Measurements from ENCODE around the gene NFIX. TPM values are rescaled to one million over a fixed set of nuclear protein-coding genes. Genes with fewer than 3 reads are reported as not detected.

The NFIX gene
- total and polyA plus RNA-seq, 12 donors: 1.3 to 72.8 (median 28.6) TPM

DNA sequence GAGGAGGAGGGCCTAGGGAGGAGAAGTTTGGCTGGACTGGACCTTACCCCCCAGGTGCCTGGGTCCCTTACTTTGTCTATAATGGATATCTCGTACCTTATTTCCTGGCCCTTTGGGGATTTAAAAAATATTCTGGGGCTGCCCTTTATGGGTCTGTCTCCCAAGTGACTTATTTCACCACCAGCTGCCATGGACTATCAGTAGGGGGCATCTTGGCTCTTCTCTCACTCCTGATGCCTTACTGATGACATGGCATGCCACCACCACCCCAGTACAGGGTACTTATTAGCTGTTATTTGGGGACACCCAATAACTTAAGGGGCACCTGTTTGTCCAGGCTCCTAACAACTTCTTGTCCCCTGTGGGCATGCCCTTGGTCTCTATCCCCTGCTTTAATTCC, 38.0 kb downstream of the NFIX start:
- intact Hi-C loops (cut with DNase I): loop anchor here in 1 of 2 donors (5.0 kb wide), 1 partner anchor 46 kb away; no protein-coding TSS in a partner anchor
- 80 to 100% (median 91%) methylated on average over 1 of the region's 1 CpG for WGBS, 4 donors
- Histone ChIP-seq H3K4me3 (no peak overlapping the region), H3K4me1 (replicated peaks in 1 of 2) (peaks cover 13 to 33% of the 10 kb centered on the region in 2 donors), H3K9me3 (replicated peaks in 1 of 3) (no peaks in the 10 kb centered on the region), H3K36me3 (replicated peaks in 1 of 2) (no peaks in the 10 kb centered on the region), H3K27me3 (no peaks in the 10 kb centered on the region), H3K27ac (peak overlapping the region in 1 of 5 donors; percentile 50)
- DNase-seq: no peak
- no peak for TF ChIP-seq POLR2A (IDR thresholded peaks at IDR 0.05)
- TF ChIP-seq, protein P1, sequence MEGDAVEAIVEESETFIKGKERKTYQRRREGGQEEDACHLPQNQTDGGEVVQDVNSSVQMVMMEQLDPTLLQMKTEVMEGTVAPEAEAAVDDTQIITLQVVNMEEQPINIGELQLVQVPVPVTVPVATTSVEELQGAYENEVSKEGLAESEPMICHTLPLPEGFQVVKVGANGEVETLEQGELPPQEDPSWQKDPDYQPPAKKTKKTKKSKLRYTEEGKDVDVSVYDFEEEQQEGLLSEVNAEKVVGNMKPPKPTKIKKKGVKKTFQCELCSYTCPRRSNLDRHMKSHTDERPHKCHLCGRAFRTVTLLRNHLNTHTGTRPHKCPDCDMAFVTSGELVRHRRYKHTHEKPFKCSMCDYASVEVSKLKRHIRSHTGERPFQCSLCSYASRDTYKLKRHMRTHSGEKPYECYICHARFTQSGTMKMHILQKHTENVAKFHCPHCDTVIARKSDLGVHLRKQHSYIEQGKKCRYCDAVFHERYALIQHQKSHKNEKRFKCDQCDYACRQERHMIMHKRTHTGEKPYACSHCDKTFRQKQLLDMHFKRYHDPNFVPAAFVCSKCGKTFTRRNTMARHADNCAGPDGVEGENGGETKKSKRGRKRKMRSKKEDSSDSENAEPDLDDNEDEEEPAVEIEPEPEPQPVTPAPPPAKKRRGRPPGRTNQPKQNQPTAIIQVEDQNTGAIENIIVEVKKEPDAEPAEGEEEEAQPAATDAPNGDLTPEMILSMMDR (IDR thresholded peaks at IDR 0.05): no peak

GRCh38 chr19:13033819-13034611, 38.7 kb downstream of the NFIX start:
- Histone ChIP-seq H3K36me3 (replicated peaks in 1 of 2) (no peaks in the 10 kb centered on the region), H3K4me3 (no peak overlapping the region), H3K4me1 (replicated peaks in 1 of 2) (peaks cover 13 to 41% of the 10 kb centered on the region in 2 donors), H3K27me3 (no peaks in the 10 kb centered on the region), H3K27ac (peak overlapping the region in 2 of 5 donors; percentile 29 to 50), H3K9me3 (replicated peaks in 1 of 3) (no peaks in the 10 kb centered on the region)
- 43 to 50% (median 44%) methylated on average over 6 to 8 of the region's 8 CpGs for WGBS, 4 donors
- DNase-seq: peak; percentile 85 to 94 (median 93)
- intact Hi-C loops (cut with DNase I): loop anchor here in 1 of 2 donors (5.0 kb wide), 1 partner anchor 47 kb away; no protein-coding TSS in a partner anchor
- TF ChIP-seq, protein P1 (IDR thresholded peaks at IDR 0.05): peak; percentile 64 to 81 (median 78)
- TF ChIP-seq POLR2A (IDR thresholded peaks at IDR 0.05): no peak

DNA sequence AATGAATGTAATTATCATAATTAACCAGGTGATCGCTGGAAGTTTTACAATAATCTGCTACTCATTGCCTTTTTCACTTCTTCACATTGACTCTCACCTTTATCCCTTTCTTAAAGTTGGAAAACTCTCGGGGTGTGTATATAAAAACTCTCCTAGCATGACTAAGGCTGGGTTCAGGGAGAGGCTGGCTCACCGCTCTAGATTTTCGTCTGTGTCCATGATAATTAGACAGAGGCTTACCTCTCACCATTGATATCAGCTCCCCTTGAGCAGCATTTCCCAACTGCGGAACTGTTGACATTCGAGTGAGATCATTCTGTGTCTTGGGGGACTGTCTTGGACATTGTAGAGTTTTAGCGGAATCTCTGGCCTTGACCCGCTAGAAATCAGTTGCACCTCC, 39.4 kb downstream of the NFIX start:
- intact Hi-C loops (cut with DNase I): loop anchor here in 1 of 2 donors (5.0 kb wide), 1 partner anchor 47 kb away; no protein-coding TSS in a partner anchor

DNA sequence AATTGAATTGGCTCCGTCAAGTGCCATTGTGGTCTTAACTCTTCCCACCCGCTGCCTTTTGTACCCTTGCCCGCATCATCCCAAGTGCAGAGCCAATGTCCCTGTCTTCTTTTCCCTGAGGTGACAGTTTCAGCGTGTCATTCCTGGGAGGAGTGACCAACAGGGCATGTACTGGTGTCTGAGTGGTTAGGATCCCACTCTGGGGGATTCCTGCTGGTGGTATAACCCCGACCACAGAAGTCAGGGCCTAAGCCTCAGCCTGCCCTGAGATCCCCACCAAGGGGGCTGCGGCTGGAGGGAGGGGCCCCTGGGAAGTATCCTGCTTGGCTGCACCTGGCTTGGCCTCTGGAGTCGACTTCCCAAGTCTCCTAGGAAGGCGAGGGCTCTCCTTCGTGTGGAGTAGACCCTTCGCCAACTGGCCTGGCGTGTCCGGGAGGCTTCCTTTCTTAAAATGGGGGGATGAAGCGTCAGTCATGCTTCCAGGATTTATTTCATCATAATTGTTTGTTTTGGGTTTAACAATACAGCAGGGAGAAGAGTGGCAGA, 40.6 kb downstream of the NFIX start:
- TF ChIP-seq POLR2A (IDR thresholded peaks at IDR 0.05): no peak
- TF ChIP-seq, protein P1 (IDR thresholded peaks at IDR 0.05): no peak
- no peak for DNase-seq
- 88 to 98% (median 92%) methylated on average over 10 to 13 of the region's 13 CpGs for WGBS, 4 donors
- Histone ChIP-seq H3K27ac (peak overlapping the region in 1 of 5 donors; percentile 22), H3K27me3 (no peaks in the 10 kb centered on the region), H3K9me3 (replicated peaks in 1 of 3) (no peaks in the 10 kb centered on the region), H3K4me3 (no peak overlapping the region), H3K4me1 (replicated peaks in 1 of 2) (peaks cover 13 to 46% of the 10 kb centered on the region in 2 donors), H3K36me3 (replicated peaks in 1 of 2) (no peaks in the 10 kb centered on the region)
- intact Hi-C loops (cut with DNase I): no loop called here

More for the DNA sequence above, 39.4 kb downstream of the NFIX start:
- no peaks in the 10 kb centered on the region for H3K36me3 ChIP-seq (replicated peaks in 1 of 2)
- WGBS, 4 donors: 49 to 62% (median 56%) methylated on average over 7 to 8 of the region's 8 CpGs
- H3K4me3 ChIP-seq: no peak overlapping the region
- DNase-seq: peak in 2 of 7 donors; percentile 40 to 43
- TF ChIP-seq POLR2A (IDR thresholded peaks at IDR 0.05): no peak
- TF ChIP-seq, protein P1 (IDR thresholded peaks at IDR 0.05): no peak
- no peaks in the 10 kb centered on the region for H3K9me3 ChIP-seq (replicated peaks in 1 of 3)
- no peaks in the 10 kb centered on the region for H3K27me3 ChIP-seq
- H3K27ac ChIP-seq: peak overlapping the region in 2 of 5 donors; percentile 29 to 50
- H3K4me1 ChIP-seq (replicated peaks in 1 of 2): peaks cover 13 to 46% of the 10 kb centered on the region in 2 donors

Data from adrenal gland (tissue), 12 donors.